GM12878 (cell line): Measurements from ENCODE around the gene FLYWCH2. TPM values are rescaled to one million over a fixed set of nuclear protein-coding genes. Genes with fewer than 3 reads are reported as not detected.

Experiments used
- ASH2L ChIP-seq: fragments of 300-600, 200-600 bp; sonication (generic); IDR thresholded peaks from 2 replicates; pipeline ENCODE4 v1.6.1; 2017; ENCODE audit warnings: low read depth, mild to moderate bottlenecking, borderline replicate concordance
- BACH1 ChIP-seq: fragments of 450-650 bp; IDR thresholded peaks from 2 replicates; pipeline ENCODE4 v1.6.1; 2017; ENCODE audit warnings: mild to moderate bottlenecking, borderline replicate concordance
- CHD2 ChIP-seq: IDR thresholded peaks from 2 replicates; pipeline ENCODE4 v1.6.1; 2011; ENCODE audit warnings: low read depth, low read length, improper control_type of control experiment, borderline replicate concordance
- DPF2 ChIP-seq: fragments of 450-650 bp; IDR thresholded peaks from 2 replicates; pipeline ENCODE4 v1.6.1; 2017; ENCODE audit warnings: mild to moderate bottlenecking
- EED ChIP-seq: sonication (generic); IDR thresholded peaks from 2 replicates; pipeline ENCODE4 v1.6.1; 2016; ENCODE audit warnings: antibody characterized with exemption, low read depth
- FOS ChIP-seq: IDR thresholded peaks from 3 replicates; pipeline ENCODE4 v1.6.1; 2011; ENCODE audit warnings: borderline replicate concordance; ENCODE audit not compliant: insufficient read length; ENCODE audit errors: extremely low read depth
- GABPA ChIP-seq: IDR thresholded peaks from 2 replicates; pipeline ENCODE4 v1.6.1; 2014; ENCODE audit warnings: antibody characterized with exemption, low read depth, mild to moderate bottlenecking, inconsistent platforms
- HCFC1 ChIP-seq: fragments of 150-350 bp; IDR thresholded peaks from 2 replicates; pipeline ENCODE4 v1.6.1; 2014; ENCODE audit warnings: low read length
- IKZF2 ChIP-seq, 2 experiments: fragments of 450-650 bp; IDR thresholded peaks; 2 replicates each; pipeline ENCODE4 v1.6.1; 2017; ENCODE audit warnings: mild to moderate bottlenecking in 2 of 2, moderate library complexity in 2 of 2
- JUNB ChIP-seq: IDR thresholded peaks from 2 replicates; pipeline ENCODE4 v1.6.1; 2016; ENCODE audit warnings: antibody characterized with exemption, mild to moderate bottlenecking
- MTA3 ChIP-seq: IDR thresholded peaks from 2 replicates; pipeline ENCODE4 v1.6.1; 2012; ENCODE audit warnings: low read length, inconsistent platforms, borderline replicate concordance
- NR2F1 ChIP-seq: fragments of 450-650 bp; conservative IDR thresholded peaks from 2 replicates; pipeline ENCODE4 v1.6.1; 2017; ENCODE audit warnings: mild to moderate bottlenecking
- POLR2AphosphoS2 ChIP-seq: IDR thresholded peaks from 2 replicates; pipeline ENCODE4 v1.6.1; 2011; ENCODE audit warnings: low read depth, mild to moderate bottlenecking, low read length, improper control_type of control experiment, moderate library complexity
- POLR2AphosphoS5 ChIP-seq: IDR thresholded peaks from 2 replicates; pipeline ENCODE4 v1.6.1; 2011; ENCODE audit warnings: mild to moderate bottlenecking, low read length, inconsistent platforms
- SMC3 ChIP-seq: IDR thresholded peaks from 2 replicates; pipeline ENCODE4 v1.6.1; 2011; ENCODE audit warnings: low read length, improper control_type of control experiment, borderline replicate concordance
- SREBF1 ChIP-seq: IDR thresholded peaks from 2 replicates; pipeline ENCODE4 v1.6.1; 2012; ENCODE audit warnings: mild to moderate bottlenecking, low read length
- ZNF274 ChIP-seq: IDR thresholded peaks from one replicate; pipeline ENCODE4 v1.8.0; 2011; ENCODE audit not compliant: insufficient read length, insufficient read depth
- ZNF384 ChIP-seq: IDR thresholded peaks from 2 replicates; pipeline ENCODE4 v1.6.1; 2012; ENCODE audit warnings: low read depth, mild to moderate bottlenecking, low read length, improper control_type of control experiment, borderline replicate concordance
- ZNF592 ChIP-seq: fragments of 450-650 bp; IDR thresholded peaks from 2 replicates; pipeline ENCODE4 v1.6.1; 2017; ENCODE audit warnings: mild to moderate bottlenecking, moderate library complexity
- ZNF622 ChIP-seq: fragments of 450-650 bp; IDR thresholded peaks from 2 replicates; pipeline ENCODE4 v1.6.1; 2017; ENCODE audit warnings: mild to moderate bottlenecking, inconsistent platforms
- polyA plus RNA-seq, 11 experiments: library from polyadenylated mRNA; depleted of rRNA in 4 of 11; unstranded in 6 of 11; stranded (reverse) in 5 of 11; fragments of >200 nt; fragmentation: Nextera tagmentation in 4 of 11; fragmentation: Illumina TruSeq in 1 of 11; extraction: Ambion mirVana in 4 of 11; extraction: Trizol in 1 of 11; gene quantifications; 1 replicate in 1 of 11; 2 replicates in 10 of 11; pipeline versions ENCODE4 v1.2.1 to v1.2.3, GENCODE V29; 2011 to 2016; ENCODE audit warnings: inconsistent platforms in 2 of 11, missing spikeins in 2 of 11, low read depth in 1 of 11
- total RNA-seq, 4 experiments: library from RNA; depleted of rRNA in 3 of 4; stranded (reverse); fragments of >200 nt in 3 of 4; fragmentation: Illumina TruSeq in 1 of 4; extraction: Trizol in 1 of 4; gene quantifications; 2 replicates each; pipeline versions ENCODE4 v1.2.1 to v1.2.3, GENCODE V29; 2013 to 2021
- TF ChIP-seq, protein P1 (sequence below): IDR thresholded peaks from 2 replicates; pipeline ENCODE4 v1.6.1; 2012; ENCODE audit warnings: low read length, inconsistent platforms
- TF ChIP-seq, protein P2 (sequence below): fragments of 450-650 bp; IDR thresholded peaks from 2 replicates; pipeline ENCODE4 v1.6.1; 2017; ENCODE audit warnings: borderline replicate concordance
- TF ChIP-seq, protein P3 (sequence below): fragments of 450-650 bp; IDR thresholded peaks from 2 replicates; pipeline ENCODE4 v1.6.1; 2016; ENCODE audit warnings: mild to moderate bottlenecking

FLYWCH2 gene
- total and polyA plus RNA-seq, 10 of the 15 experiments (the other 5 are each of a cell fraction or from before 2014, with no cell fraction given) = 0.27 to 43.1 (median 17.7) TPM

GRCh38 chr16:2867987-2868789 lies 14.8 kb upstream of the FLYWCH2 start (continued):
- TF ChIP-seq SMC3 (peak; percentile 80), JUNB (no peak), GABPA (peak; percentile 94), BACH1 (peak; percentile 60; the same call in 1 of the 2 replicates), ZNF384 (no peak), NR2F1 (peak; percentile 68), ZNF622 (no peak), MTA3 (no peak; the same call in 1 of the 2 replicates), CHD2 (peak; percentile 45; the same call in 1 of the 2 replicates), DPF2 (peak; percentile 78), EED (peak; percentile 39; the same call in 1 of the 2 replicates), POLR2AphosphoS2 (peak; percentile 75; the same call in 1 of the 2 replicates), POLR2AphosphoS5 (peak; percentile 82), ASH2L (no peak), FOS (no peak), IKZF2 (IDR thresholded peaks at IDR 0.05) (peak; percentile 72 to 83), ZNF274 (no peak), SREBF1 (no peak), HCFC1 (peak; percentile 61), ZNF592 (peak; percentile 91)
- TF ChIP-seq, protein P1, sequence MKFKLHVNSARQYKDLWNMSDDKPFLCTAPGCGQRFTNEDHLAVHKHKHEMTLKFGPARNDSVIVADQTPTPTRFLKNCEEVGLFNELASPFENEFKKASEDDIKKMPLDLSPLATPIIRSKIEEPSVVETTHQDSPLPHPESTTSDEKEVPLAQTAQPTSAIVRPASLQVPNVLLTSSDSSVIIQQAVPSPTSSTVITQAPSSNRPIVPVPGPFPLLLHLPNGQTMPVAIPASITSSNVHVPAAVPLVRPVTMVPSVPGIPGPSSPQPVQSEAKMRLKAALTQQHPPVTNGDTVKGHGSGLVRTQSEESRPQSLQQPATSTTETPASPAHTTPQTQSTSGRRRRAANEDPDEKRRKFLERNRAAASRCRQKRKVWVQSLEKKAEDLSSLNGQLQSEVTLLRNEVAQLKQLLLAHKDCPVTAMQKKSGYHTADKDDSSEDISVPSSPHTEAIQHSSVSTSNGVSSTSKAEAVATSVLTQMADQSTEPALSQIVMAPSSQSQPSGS = no peak
- TF ChIP-seq, protein P2, sequence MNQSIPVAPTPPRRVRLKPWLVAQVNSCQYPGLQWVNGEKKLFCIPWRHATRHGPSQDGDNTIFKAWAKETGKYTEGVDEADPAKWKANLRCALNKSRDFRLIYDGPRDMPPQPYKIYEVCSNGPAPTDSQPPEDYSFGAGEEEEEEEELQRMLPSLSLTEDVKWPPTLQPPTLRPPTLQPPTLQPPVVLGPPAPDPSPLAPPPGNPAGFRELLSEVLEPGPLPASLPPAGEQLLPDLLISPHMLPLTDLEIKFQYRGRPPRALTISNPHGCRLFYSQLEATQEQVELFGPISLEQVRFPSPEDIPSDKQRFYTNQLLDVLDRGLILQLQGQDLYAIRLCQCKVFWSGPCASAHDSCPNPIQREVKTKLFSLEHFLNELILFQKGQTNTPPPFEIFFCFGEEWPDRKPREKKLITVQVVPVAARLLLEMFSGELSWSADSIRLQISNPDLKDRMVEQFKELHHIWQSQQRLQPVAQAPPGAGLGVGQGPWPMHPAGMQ = no peak
- TF ChIP-seq, protein P3, sequence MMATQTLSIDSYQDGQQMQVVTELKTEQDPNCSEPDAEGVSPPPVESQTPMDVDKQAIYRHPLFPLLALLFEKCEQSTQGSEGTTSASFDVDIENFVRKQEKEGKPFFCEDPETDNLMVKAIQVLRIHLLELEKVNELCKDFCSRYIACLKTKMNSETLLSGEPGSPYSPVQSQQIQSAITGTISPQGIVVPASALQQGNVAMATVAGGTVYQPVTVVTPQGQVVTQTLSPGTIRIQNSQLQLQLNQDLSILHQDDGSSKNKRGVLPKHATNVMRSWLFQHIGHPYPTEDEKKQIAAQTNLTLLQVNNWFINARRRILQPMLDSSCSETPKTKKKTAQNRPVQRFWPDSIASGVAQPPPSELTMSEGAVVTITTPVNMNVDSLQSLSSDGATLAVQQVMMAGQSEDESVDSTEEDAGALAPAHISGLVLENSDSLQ = 0 out of 2 replicates have a peak, but pooled peaks have one; percentile 13
